ENCODE results near the gene PCDHGA3.

DNA sequence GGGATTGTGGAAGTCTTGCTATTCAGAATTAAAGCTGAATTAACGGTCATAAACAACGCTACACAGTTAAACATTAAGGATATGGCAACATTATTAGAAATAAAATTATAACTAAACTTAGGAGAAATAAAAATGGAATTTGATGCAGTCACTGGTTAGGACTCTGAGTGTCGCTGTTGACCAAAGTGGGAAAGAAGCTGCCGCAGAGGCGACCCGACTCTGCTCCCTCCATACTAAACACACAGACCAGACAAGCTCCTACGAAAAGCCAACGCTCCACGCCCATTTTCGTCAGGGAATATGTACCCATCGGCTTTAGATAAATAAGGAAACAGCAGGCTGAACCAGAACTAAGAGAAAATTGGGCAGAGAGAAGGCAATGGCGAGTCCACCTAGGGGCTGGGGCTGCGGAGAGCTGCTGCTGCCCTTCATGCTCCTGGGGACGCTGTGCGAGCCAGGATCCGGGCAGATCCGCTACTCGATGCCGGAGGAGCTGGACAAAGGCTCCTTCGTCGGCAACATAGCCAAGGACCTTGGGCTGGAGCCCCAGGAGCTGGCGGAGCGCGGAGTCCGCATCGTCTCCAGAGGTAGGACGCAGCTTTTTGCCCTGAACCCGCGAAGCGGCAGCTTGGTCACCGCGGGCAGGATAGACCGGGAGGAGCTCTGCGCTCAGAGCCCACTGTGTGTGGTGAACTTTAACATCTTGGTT lies 20.5 kb downstream of the PCDHGA3 start, which contains the start of gene PCDHGA5:
- TF ChIP-seq ELF4 (CRISPR knock-in tag; IDR thresholded peaks at IDR 0.05; ENCODE audit: low read depth) (no peak), CREB1 (CRISPR knock-in tag; IDR thresholded peaks at IDR 0.05) (no peak), CTCF (IDR thresholded peaks at IDR 0.05) (no peak), ZNF263 (CRISPR knock-in tag; IDR thresholded peaks at IDR 0.05; ENCODE audit: low read depth) (no peak), ZNF219 (CRISPR knock-in tag; IDR thresholded peaks at IDR 0.05; ENCODE audit: borderline replicate concordance) (no peak), MAX (CRISPR knock-in tag; IDR thresholded peaks at IDR 0.05) (no peak)
- TF ChIP-seq, protein P1, sequence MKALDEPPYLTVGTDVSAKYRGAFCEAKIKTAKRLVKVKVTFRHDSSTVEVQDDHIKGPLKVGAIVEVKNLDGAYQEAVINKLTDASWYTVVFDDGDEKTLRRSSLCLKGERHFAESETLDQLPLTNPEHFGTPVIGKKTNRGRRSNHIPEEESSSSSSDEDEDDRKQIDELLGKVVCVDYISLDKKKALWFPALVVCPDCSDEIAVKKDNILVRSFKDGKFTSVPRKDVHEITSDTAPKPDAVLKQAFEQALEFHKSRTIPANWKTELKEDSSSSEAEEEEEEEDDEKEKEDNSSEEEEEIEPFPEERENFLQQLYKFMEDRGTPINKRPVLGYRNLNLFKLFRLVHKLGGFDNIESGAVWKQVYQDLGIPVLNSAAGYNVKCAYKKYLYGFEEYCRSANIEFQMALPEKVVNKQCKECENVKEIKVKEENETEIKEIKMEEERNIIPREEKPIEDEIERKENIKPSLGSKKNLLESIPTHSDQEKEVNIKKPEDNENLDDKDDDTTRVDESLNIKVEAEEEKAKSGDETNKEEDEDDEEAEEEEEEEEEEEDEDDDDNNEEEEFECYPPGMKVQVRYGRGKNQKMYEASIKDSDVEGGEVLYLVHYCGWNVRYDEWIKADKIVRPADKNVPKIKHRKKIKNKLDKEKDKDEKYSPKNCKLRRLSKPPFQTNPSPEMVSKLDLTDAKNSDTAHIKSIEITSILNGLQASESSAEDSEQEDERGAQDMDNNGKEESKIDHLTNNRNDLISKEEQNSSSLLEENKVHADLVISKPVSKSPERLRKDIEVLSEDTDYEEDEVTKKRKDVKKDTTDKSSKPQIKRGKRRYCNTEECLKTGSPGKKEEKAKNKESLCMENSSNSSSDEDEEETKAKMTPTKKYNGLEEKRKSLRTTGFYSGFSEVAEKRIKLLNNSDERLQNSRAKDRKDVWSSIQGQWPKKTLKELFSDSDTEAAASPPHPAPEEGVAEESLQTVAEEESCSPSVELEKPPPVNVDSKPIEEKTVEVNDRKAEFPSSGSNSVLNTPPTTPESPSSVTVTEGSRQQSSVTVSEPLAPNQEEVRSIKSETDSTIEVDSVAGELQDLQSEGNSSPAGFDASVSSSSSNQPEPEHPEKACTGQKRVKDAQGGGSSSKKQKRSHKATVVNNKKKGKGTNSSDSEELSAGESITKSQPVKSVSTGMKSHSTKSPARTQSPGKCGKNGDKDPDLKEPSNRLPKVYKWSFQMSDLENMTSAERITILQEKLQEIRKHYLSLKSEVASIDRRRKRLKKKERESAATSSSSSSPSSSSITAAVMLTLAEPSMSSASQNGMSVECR (CRISPR knock-in tag; IDR thresholded peaks at IDR 0.05; ENCODE audit: borderline replicate concordance), result no peak
- TF ChIP-seq, protein P2, sequence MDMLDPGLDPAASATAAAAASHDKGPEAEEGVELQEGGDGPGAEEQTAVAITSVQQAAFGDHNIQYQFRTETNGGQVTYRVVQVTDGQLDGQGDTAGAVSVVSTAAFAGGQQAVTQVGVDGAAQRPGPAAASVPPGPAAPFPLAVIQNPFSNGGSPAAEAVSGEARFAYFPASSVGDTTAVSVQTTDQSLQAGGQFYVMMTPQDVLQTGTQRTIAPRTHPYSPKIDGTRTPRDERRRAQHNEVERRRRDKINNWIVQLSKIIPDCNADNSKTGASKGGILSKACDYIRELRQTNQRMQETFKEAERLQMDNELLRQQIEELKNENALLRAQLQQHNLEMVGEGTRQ (CRISPR knock-in tag; IDR thresholded peaks at IDR 0.05), result no peak
